ENCODE data around the gene BEST1.

BEST1 gene

GRCh38 chr11:61976420-61976800 lies 26.3 kb downstream of the BEST1 start:
- H3K27ac ChIP-seq (ENCODE audit: low read depth, low read length): no peak overlapping the region
- no peaks in the 10 kb centered on the region for H3K27me3 ChIP-seq (ENCODE audit: control insufficient read depth in 1 of 2, insufficient read depth in 2 of 2, low read length in 2 of 2)
- no peaks in the 10 kb centered on the region for H3K36me3 ChIP-seq (ENCODE audit: insufficient read depth, low read length)
- no peak overlapping the region for H3K4me3 ChIP-seq (ENCODE audit: low read depth in 1 of 2, low read length in 2 of 2)
- peaks cover 34% of the 10 kb centered on the region for H3K4me1 ChIP-seq (ENCODE audit: insufficient read depth, low read length)
- no peak overlapping the region for H3K9ac ChIP-seq (ENCODE audit: low read length)
- no peaks in the 10 kb centered on the region for H3K9me3 ChIP-seq (ENCODE audit: low read length)

- Histone ChIP-seq H3K27me3 (ENCODE audit: control insufficient read depth in 1 of 2, insufficient read depth in 2 of 2, low read length in 2 of 2) (no peaks in the 10 kb centered on the region), H3K4me1 (ENCODE audit: insufficient read depth, low read length) (peaks cover 30% of the 10 kb centered on the region), H3K9ac (ENCODE audit: low read length) (no peak overlapping the region), H3K36me3 (ENCODE audit: insufficient read depth, low read length) (no peaks in the 10 kb centered on the region), H3K27ac (ENCODE audit: low read depth, low read length) (no peak overlapping the region), H3K4me3 (ENCODE audit: low read depth in 1 of 2, low read length in 2 of 2) (no peak overlapping the region), H3K9me3 (ENCODE audit: low read length) (no peaks in the 10 kb centered on the region)
Measured at GRCh38 chr11:61976813-61977475, 26.8 kb downstream of the BEST1 start.

GRCh38 chr11:61978703-61979661 lies 28.8 kb downstream of the BEST1 start:
- no peak overlapping the region for H3K4me3 ChIP-seq (ENCODE audit: low read depth in 1 of 2, low read length in 2 of 2)
- no peaks in the 10 kb centered on the region for H3K36me3 ChIP-seq (ENCODE audit: insufficient read depth, low read length)
- H3K9me3 ChIP-seq (ENCODE audit: low read length): no peaks in the 10 kb centered on the region
- H3K9ac ChIP-seq (ENCODE audit: low read length): no peak overlapping the region
- H3K4me1 ChIP-seq (ENCODE audit: insufficient read depth, low read length): peaks cover 9% of the 10 kb centered on the region
- no peaks in the 10 kb centered on the region for H3K27me3 ChIP-seq (ENCODE audit: control insufficient read depth in 1 of 2, insufficient read depth in 2 of 2, low read length in 2 of 2)
- H3K27ac ChIP-seq (ENCODE audit: low read depth, low read length): peak overlapping the region; percentile 30

DNA sequence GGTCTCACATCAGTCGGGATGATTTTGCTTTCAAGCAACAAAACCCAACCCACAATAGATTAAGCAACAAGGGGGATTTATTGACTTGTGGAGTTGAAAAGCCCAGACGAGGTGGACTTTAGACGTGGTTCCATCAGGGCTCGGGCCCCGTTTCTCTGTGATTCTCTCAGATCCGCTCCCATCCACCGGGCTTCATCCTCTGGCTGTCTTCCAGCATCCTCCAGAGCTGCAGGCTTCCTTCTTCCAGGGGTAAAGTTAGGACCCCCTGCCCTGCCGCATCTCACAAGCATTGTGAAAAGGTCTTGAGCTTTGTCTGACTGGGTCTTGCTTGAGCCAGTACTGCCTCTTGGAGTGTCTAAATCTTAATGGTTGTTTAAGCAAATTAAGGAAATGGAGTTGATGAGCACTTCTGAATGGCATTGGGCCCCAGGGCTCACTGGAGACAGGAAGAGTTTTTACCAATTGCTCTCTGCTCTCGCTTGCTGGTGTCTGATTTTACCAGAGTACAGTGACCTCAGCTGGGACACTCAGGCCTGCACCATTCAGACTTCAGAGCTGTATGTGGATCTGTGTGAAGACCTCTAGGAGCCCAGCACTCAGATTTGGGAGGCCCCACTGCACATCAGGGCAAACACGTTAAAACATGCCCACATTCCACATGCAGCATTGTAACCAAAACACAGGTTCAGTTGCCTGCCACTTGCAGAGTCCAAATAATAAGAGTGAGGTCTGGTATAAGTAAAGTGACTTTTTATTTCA lies 30.8 kb downstream of the BEST1 start:
- no peak overlapping the region for H3K4me3 ChIP-seq (ENCODE audit: low read depth in 1 of 2, low read length in 2 of 2)
- H3K9me3 ChIP-seq (ENCODE audit: low read length): no peaks in the 10 kb centered on the region
- no peaks in the 10 kb centered on the region for H3K36me3 ChIP-seq (ENCODE audit: insufficient read depth, low read length)
- H3K27ac ChIP-seq (ENCODE audit: low read depth, low read length): no peak overlapping the region
- no peak overlapping the region for H3K9ac ChIP-seq (ENCODE audit: low read length)
- peaks cover 7% of the 10 kb centered on the region for H3K4me1 ChIP-seq (ENCODE audit: insufficient read depth, low read length)
- H3K27me3 ChIP-seq (ENCODE audit: control insufficient read depth in 1 of 2, insufficient read depth in 2 of 2, low read length in 2 of 2): no peaks in the 10 kb centered on the region

- Histone ChIP-seq H3K36me3 (ENCODE audit: insufficient read depth, low read length) (no peaks in the 10 kb centered on the region), H3K27me3 (ENCODE audit: control insufficient read depth in 1 of 2, insufficient read depth in 2 of 2, low read length in 2 of 2) (no peaks in the 10 kb centered on the region), H3K9me3 (ENCODE audit: low read length) (no peaks in the 10 kb centered on the region), H3K4me3 (ENCODE audit: low read depth in 1 of 2, low read length in 2 of 2) (no peak overlapping the region), H3K27ac (ENCODE audit: low read depth, low read length) (no peak overlapping the region), H3K4me1 (ENCODE audit: insufficient read depth, low read length) (peaks cover 6% of the 10 kb centered on the region), H3K9ac (ENCODE audit: low read length) (no peak overlapping the region)
Measured at GRCh38 chr11:61983419-61983818, 33.3 kb downstream of the BEST1 start.

- Histone ChIP-seq H3K4me1 (ENCODE audit: insufficient read depth, low read length) (no peaks in the 10 kb centered on the region), H3K27ac (ENCODE audit: low read depth, low read length) (no peak overlapping the region), H3K4me3 (ENCODE audit: low read depth in 1 of 2, low read length in 2 of 2) (no peak overlapping the region), H3K36me3 (ENCODE audit: insufficient read depth, low read length) (no peaks in the 10 kb centered on the region), H3K9me3 (ENCODE audit: low read length) (no peaks in the 10 kb centered on the region), H3K27me3 (ENCODE audit: control insufficient read depth in 1 of 2, insufficient read depth in 2 of 2, low read length in 2 of 2) (no peaks in the 10 kb centered on the region), H3K9ac (ENCODE audit: low read length) (no peak overlapping the region)
Measured at GRCh38 chr11:61985869-61986268, 35.7 kb downstream of the BEST1 start.

DNA sequence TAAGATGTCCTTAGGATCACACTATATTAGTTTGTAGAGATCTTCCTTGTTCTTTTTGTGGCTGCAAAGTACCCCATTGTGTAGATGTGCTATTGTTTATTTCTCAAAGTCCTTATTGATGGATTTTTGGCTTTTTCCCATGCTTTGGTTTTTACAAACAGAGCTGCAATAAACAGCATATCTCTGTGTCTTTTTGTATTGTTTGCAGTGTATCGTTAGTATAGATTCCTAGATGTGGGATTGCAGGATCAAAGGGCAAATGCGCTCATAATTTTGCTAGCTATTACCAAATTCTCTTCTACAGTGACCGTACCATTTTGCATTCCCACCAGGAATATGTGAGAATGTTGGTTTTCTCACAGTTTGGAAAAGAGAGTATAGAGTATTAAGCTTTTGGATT lies 44.8 kb downstream of the BEST1 start:
- H3K9ac ChIP-seq (ENCODE audit: low read length): no peak overlapping the region
- H3K27ac ChIP-seq (ENCODE audit: low read depth, low read length): no peak overlapping the region
- H3K36me3 ChIP-seq (ENCODE audit: insufficient read depth, low read length): no peaks in the 10 kb centered on the region
- no peaks in the 10 kb centered on the region for H3K4me1 ChIP-seq (ENCODE audit: insufficient read depth, low read length)
- no peaks in the 10 kb centered on the region for H3K27me3 ChIP-seq (ENCODE audit: control insufficient read depth in 1 of 2, insufficient read depth in 2 of 2, low read length in 2 of 2)
- no peaks in the 10 kb centered on the region for H3K9me3 ChIP-seq (ENCODE audit: low read length)
- H3K4me3 ChIP-seq (ENCODE audit: low read depth in 1 of 2, low read length in 2 of 2): no peak overlapping the region

GRCh38 chr11:61996933-61997332 lies 46.8 kb downstream of the BEST1 start:
- no peaks in the 10 kb centered on the region for H3K4me1 ChIP-seq (ENCODE audit: insufficient read depth, low read length)
- H3K36me3 ChIP-seq (ENCODE audit: insufficient read depth, low read length): no peaks in the 10 kb centered on the region
- H3K27ac ChIP-seq (ENCODE audit: low read depth, low read length): no peak overlapping the region
- no peaks in the 10 kb centered on the region for H3K9me3 ChIP-seq (ENCODE audit: low read length)
- H3K27me3 ChIP-seq (ENCODE audit: control insufficient read depth in 1 of 2, insufficient read depth in 2 of 2, low read length in 2 of 2): no peaks in the 10 kb centered on the region
- no peak overlapping the region for H3K4me3 ChIP-seq (ENCODE audit: low read depth in 1 of 2, low read length in 2 of 2)
- H3K9ac ChIP-seq (ENCODE audit: low read length): no peak overlapping the region

DNA sequence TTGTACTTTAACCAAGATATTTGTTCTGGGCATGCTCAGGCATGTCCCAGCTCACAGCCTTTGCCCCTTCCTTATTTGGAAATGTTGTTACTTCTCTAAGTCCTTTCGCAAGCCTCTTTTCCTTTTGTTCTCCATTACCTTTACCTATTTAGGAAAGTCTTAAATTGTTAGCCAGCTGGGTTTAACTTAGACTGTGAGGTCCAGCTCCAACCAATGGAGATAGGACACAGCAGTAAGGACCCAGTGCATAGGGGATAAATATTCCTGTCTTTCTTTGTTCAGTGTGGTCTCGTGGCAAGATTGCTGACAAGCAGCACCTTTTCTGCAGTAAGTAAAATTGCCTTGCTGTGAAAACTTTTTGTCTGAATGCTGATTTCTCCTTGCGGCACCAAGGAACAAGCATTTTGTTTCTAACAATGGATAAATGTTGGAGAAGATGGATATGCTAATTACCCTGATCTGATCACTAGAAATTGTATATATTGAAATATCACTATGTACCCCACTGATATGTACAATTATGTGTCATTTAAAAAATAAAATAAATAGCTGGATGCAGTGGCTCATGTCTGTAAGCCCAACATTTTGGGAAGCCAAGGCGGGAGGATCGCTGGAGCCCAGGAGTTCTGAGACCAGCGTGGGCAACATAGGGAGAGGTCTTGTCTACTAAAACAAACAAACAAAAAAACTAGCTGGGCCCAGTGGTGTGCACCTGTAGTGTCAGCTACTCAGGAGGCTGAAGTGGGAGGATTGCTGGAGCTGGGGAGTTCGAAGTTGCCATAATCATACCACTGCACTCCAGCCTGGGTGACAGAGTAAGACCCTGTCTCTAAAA lies 49.2 kb downstream of the BEST1 start:
- H3K9ac ChIP-seq (ENCODE audit: low read length): no peak overlapping the region

GRCh38 chr11:62000539-62001446 lies 50.6 kb downstream of the BEST1 start:
- Histone ChIP-seq H3K36me3 (ENCODE audit: insufficient read depth, low read length) (no peaks in the 10 kb centered on the region), H3K9ac (ENCODE audit: low read length) (no peak overlapping the region), H3K9me3 (ENCODE audit: low read length) (no peaks in the 10 kb centered on the region), H3K4me3 (ENCODE audit: low read depth in 1 of 2, low read length in 2 of 2) (no peak overlapping the region), H3K27me3 (ENCODE audit: control insufficient read depth in 1 of 2, insufficient read depth in 2 of 2, low read length in 2 of 2) (no peaks in the 10 kb centered on the region), H3K27ac (ENCODE audit: low read depth, low read length) (no peak overlapping the region), H3K4me1 (ENCODE audit: insufficient read depth, low read length) (no peaks in the 10 kb centered on the region)

More for the DNA sequence above, 49.2 kb downstream of the BEST1 start:
- H3K27me3 ChIP-seq (ENCODE audit: control insufficient read depth in 1 of 2, insufficient read depth in 2 of 2, low read length in 2 of 2): no peaks in the 10 kb centered on the region
- H3K4me3 ChIP-seq (ENCODE audit: low read depth in 1 of 2, low read length in 2 of 2): no peak overlapping the region
- no peaks in the 10 kb centered on the region for H3K36me3 ChIP-seq (ENCODE audit: insufficient read depth, low read length)
- no peak overlapping the region for H3K27ac ChIP-seq (ENCODE audit: low read depth, low read length)
- H3K4me1 ChIP-seq (ENCODE audit: insufficient read depth, low read length): no peaks in the 10 kb centered on the region
- no peaks in the 10 kb centered on the region for H3K9me3 ChIP-seq (ENCODE audit: low read length)

Measured in muscle layer of colon (tissue), 2 donors.